Effector memory CD8-positive, alpha-beta T cell (primary cell): ENCODE results near the gene KIF17.

Experiments used
- ATAC-seq: fragments of 150-1000 bp; cut with Tn5 transposase; replicated peaks from 2 replicates; pipeline ENCODE4 v1.10.0; 2021; ENCODE audit warnings: mild to moderate bottlenecking, moderate library complexity
- DNase-seq, 3 experiments: peaks; one replicate each; pipeline ENCODE4 v3.0.0; 2021
- H3K27ac Mint-ChIP-seq, 2 donors: one replicate each; pipeline ENCODE4 v1.8.0; 2022; ENCODE audit warnings: mild to moderate bottlenecking in 2 of 2, mixed read lengths in 2 of 2, moderate library complexity in 2 of 2
- H3K27me3 Mint-ChIP-seq, 2 donors: one replicate each; pipeline ENCODE4 v1.8.0; 2022; ENCODE audit warnings: mixed read lengths in 2 of 2
- H3K36me3 Mint-ChIP-seq: one replicate; pipeline ENCODE4 v1.8.0; 2022; ENCODE audit warnings: mild to moderate bottlenecking, moderate library complexity, mixed read lengths; ENCODE audit not compliant: insufficient read depth
- H3K4me1 Mint-ChIP-seq, 2 donors: one replicate each; pipeline ENCODE4 v1.8.0; 2022; ENCODE audit warnings: low read depth in 2 of 2, mixed read lengths in 2 of 2
- H3K4me3 Mint-ChIP-seq, 2 donors: one replicate each; pipeline ENCODE4 v1.8.0; 2022; ENCODE audit warnings: mild to moderate bottlenecking in 2 of 2, mixed read lengths in 2 of 2, moderate library complexity in 2 of 2
- H3K9me3 Mint-ChIP-seq, 2 donors: one replicate each; pipeline ENCODE4 v1.8.0; 2022; ENCODE audit warnings: mixed read lengths in 2 of 2
- total RNA-seq, 9 experiments: gene quantifications; one replicate each; lab custom pipeline; 2026; lab: John Stamatoyannopoulos, UW

The KIF17 gene
- total RNA-seq = 0 to 0.21 (median 0.06) reads per million in 9 experiments

DNA sequence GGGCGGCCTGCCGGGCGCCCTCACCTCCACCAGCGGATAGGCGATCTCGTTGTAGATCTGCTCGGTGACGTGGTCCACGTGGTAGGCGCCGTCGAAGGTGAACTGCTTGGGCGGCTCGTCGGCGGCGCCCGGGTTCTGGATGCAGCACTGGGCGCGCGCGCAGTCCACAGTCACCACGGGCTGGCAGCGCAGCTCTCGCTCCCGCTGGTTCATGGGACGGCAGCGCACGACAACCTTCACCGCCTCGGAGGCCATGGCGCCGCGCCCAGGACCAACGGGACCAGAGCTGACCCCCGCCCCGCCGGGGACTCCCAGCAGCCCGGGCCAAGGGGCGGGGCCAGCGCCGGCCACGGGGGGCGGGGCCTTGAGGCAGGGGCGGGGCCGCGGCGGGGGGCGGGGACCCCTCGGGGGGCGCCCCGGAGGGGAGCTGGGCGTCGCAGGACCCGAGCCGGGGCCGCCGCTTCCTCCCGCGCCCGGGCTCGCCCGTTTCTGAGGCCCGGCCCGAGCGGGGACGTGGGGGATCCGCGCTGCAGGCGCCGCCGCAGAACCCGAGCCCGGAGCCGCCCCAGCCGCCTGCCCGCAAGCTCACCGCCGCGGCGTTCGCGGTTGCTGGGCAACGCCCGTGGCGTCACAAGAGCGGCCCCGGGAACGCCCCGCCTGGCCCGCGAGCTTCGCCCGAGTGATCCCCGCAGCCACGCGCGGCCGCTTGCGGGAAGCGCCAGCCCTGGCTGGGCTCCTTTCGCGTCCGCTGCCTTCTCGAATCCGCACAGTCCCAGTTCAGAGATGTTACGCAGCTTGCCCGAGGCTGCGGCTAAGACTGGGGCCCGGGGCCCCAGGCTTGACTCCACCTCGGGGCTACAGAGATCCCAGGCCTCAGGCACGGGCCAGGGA is at the start of gene KIF17:
Gene KIF17 (minus strand): TSS at position 556 of the 891 bp plus-strand sequence. CDS start 301 bp downstream, at position 255.
- peak within 1 kb of the TSS; percentile 73 to 76 for H3K4me3 Mint-ChIP-seq
- H3K9me3 Mint-ChIP-seq = no peaks in the 10 kb centered on the region
- peaks cover 8% of the 10 kb centered on the region for H3K36me3 Mint-ChIP-seq
- H3K4me1 Mint-ChIP-seq = peaks cover 9 to 13% of the 10 kb centered on the region in 2 donors
- ATAC-seq (peak; percentile 80), DNase-seq (peak; percentile 49 to 62 (median 58))
- H3K27ac Mint-ChIP-seq = peak within 1 kb of the TSS; percentile 55 to 60
- peaks cover 20 to 35% of the 10 kb centered on the region in 2 donors for H3K27me3 Mint-ChIP-seq

DNA sequence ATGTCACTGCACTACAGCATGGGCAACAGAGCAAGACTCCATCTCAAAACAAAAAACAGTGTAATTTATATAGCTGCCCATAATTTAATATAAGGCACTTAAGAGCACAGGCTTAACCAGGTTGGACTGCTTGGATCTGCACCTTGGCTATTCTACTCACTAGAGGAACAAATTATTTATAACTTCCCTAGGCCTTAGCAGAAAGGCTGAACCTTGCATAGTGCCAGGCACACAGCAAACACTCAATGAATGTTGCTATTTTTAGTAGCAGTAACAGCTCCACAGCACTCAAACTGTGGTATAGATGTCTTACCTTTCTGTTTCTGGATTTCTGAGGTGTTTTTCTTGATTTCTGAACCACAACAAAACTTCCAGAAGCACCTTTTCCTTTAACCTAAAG is 49.5 kb upstream of the KIF17 start:
- no peak for ATAC-seq
- Mint-ChIP-seq H3K27ac (no peak overlapping the region), H3K4me1 (no peaks in the 10 kb centered on the region), H3K4me3 (no peak overlapping the region), H3K9me3 (no peaks in the 10 kb centered on the region), H3K36me3 (peaks cover 97% of the 10 kb centered on the region), H3K27me3 (no peaks in the 10 kb centered on the region)
- DNase-seq = no peak

DNA sequence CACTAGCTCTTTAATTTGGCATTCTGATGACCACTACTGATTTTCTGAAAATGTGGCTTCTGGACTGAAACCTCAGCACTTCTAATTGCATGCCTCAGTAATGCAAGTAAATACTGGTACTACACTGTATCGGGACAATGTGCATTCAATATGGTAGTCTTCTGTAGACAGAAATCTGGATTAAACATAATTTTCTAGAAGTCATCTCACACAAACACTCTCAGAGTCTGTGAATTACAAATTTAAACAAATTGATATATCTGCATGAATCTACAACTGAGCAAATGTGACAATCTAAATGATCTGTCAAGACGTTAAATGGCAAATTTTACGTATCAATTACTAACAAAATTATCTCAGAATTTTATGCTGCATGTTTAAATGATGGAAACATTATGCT is 45.6 kb upstream of the KIF17 start:
- Mint-ChIP-seq H3K27me3 (no peaks in the 10 kb centered on the region), H3K36me3 (peaks cover 98% of the 10 kb centered on the region), H3K27ac (no peak overlapping the region), H3K4me3 (no peak overlapping the region), H3K9me3 (no peaks in the 10 kb centered on the region), H3K4me1 (peaks cover 0 to 3% of the 10 kb centered on the region in 2 donors)
- ATAC-seq (no peak), DNase-seq (no peak)

DNA sequence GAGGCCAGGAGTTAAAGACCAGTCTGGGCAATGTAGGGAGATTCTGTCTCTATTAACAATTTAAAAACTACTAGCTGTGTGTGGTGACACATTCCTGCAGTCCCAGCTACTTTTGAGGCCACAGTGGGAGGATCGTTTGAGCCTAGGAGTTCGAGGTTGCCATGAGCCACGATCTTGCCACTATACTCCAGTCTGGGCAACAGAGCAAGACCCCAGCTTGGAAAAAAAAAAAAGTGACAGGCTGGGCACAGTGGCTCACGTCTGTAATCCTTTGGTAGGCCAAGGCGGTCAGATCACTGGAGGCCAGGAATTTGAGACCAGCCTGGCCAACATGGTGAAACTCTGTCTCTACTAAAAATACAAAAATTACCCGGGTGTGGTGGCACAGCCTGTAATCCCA is 42.5 kb upstream of the KIF17 start:
- no peak for DNase-seq
- Mint-ChIP-seq H3K27me3 (no peaks in the 10 kb centered on the region), H3K4me3 (no peak overlapping the region), H3K4me1 (peaks cover 3% of the 10 kb centered on the region in 2 donors), H3K36me3 (peaks cover 96% of the 10 kb centered on the region), H3K27ac (no peak overlapping the region), H3K9me3 (no peaks in the 10 kb centered on the region)
- ATAC-seq = no peak

DNA sequence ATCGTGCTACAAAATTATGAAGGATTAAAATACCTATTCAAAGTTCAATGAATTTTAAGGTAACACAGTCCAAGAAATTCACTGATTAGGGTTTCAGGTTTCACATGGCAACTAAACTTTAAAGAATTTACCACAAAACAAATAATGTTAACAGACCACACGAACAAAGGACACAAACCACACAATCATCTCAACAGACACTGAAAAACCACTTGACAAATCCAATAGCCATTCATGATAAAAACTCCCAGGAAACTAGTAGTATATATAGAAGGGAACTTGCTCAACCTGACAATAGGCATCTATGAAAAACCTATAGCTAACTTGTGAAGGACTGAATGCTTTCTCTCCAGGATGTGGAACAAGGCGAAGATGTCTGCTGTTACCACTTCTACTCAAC is 35.8 kb upstream of the KIF17 start:
- Mint-ChIP-seq H3K36me3 (peaks cover 73% of the 10 kb centered on the region), H3K9me3 (no peaks in the 10 kb centered on the region), H3K27me3 (no peaks in the 10 kb centered on the region), H3K27ac (peak overlapping the region in 1 of 2 donors; percentile 15), H3K4me3 (no peak overlapping the region), H3K4me1 (peaks cover 3 to 7% of the 10 kb centered on the region in 2 donors)
- ATAC-seq = no peak
- no peak for DNase-seq

DNA sequence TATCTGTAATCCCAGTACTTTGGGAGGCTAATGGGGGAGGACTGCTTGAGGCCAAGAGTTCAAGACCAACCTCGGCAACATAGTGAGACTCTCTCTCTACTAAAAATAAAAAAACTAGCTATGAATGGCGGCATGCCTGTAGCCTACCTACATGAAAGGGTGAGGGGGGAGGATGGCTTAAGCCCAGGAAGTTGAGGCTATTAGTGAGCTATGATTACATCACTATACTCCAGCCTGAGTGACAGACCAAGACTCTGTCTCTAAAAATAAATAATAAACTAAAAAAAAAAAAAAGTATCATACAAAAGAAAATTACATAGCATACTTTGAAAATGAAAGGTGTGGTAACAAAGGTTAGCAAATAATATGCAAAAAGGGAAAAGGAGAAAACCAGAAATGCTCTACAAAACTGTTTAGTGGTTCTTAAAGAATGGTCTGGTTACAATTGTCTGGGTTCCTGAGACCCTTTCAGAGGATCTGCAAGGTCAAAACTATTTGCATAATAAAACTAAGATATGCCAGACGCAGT is 33.7 kb upstream of the KIF17 start:
- H3K4me1 Mint-ChIP-seq = peaks cover 3 to 7% of the 10 kb centered on the region in 2 donors
- H3K27ac Mint-ChIP-seq = peak overlapping the region in 1 of 2 donors; percentile 35
- no peaks in the 10 kb centered on the region for H3K27me3 Mint-ChIP-seq
- ATAC-seq (no peak), DNase-seq (no peak)
- no peak overlapping the region for H3K4me3 Mint-ChIP-seq
- peaks cover 72% of the 10 kb centered on the region for H3K36me3 Mint-ChIP-seq
- H3K9me3 Mint-ChIP-seq = no peaks in the 10 kb centered on the region

DNA sequence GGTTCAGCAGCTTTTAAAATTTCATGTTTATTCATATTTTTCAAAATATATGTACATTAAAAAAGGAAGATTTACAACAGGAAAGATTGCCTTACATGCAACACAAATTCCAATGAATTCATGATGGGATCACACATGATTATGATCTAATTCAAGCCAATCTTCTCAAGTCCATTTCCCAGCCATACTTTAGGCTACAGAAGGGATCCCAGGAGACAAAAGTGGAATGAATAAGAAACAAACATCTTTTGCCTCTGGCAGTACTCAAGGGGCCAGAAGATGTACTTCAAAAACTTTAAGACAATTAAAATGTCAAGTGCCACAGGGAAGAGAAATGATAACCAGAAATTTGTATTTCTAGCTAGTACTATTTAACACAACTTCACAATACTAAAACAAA is 24.9 kb upstream of the KIF17 start:
- no peak for DNase-seq
- H3K27ac Mint-ChIP-seq = no peak overlapping the region
- no peak for ATAC-seq
- peaks cover 61% of the 10 kb centered on the region for H3K36me3 Mint-ChIP-seq
- H3K4me3 Mint-ChIP-seq = no peak overlapping the region
- H3K9me3 Mint-ChIP-seq = no peaks in the 10 kb centered on the region
- H3K4me1 Mint-ChIP-seq = peaks cover 0 to 3% of the 10 kb centered on the region in 2 donors
- no peaks in the 10 kb centered on the region for H3K27me3 Mint-ChIP-seq

DNA sequence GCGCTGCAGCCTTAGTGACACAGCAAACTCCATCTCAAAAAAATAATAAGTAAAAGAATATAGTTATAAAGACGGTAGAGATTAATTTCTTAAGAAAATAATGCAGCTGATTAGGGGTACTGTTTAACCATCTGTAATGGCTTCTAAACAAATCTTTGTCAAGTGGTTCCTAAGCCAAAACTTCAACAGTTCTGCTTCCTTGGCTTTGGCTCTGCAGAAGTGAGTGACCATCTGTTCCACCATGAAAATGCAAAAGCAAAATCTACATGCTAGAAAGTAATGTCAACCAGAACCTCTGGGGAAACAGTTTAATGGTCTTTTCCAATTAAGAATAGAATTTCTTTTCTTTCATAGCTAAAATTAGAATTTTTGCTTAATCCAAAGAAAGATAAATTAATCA is 23.0 kb upstream of the KIF17 start:
- Mint-ChIP-seq H3K4me3 (no peak overlapping the region), H3K4me1 (peaks cover 0 to 3% of the 10 kb centered on the region in 2 donors), H3K27me3 (no peaks in the 10 kb centered on the region), H3K9me3 (no peaks in the 10 kb centered on the region), H3K36me3 (peaks cover 46% of the 10 kb centered on the region), H3K27ac (no peak overlapping the region)
- DNase-seq (no peak), ATAC-seq (no peak)

DNA sequence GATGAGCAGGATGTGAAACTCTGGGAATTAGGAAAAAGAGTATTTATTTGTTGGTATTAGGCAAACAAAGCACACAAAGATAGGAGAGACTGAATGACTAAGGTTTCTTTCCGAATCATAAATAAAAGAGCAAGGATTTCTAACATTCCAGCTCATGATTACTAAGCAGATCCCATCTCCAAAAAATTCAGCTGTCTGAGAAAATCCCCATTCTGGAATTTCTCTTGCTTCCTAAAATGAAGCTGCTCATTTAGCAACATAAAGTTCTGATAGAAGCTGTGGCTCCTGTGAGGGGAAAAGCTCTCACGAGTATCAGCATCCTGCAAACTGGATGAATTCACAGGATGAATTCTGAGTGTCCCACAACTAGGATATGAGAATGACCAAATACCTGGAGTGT is 21.4 kb upstream of the KIF17 start:
- Mint-ChIP-seq H3K27me3 (no peaks in the 10 kb centered on the region), H3K9me3 (no peaks in the 10 kb centered on the region), H3K36me3 (peaks cover 31% of the 10 kb centered on the region), H3K4me1 (peaks cover 0 to 3% of the 10 kb centered on the region in 2 donors), H3K27ac (peak overlapping the region in 1 of 2 donors; percentile 24), H3K4me3 (no peak overlapping the region)
- DNase-seq = no peak
- ATAC-seq = no peak

DNA sequence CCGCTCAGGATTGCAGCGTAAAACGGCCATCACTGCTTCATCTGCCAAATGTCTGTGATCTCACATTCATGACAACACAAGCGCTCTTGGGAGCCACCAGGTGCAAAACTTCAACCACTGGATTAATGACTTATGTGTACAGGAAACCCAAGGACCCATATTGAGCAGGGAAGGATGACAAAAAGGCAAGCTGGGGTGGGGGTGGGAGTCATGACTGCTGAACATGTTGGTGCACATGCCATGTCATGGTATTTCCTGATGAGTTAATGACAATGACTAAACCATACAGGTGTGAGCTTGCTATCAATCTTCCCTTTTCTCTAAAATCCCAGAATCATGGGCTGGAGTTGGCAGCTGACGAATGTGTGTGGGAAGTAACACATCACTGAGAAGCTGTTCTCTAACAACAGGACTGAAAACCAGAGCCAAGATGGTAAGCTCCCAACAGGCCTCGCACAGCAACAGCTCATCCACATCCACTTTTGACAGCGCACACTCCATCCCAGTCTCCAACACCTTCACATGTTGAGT is 17.8 kb upstream of the KIF17 start:
- Mint-ChIP-seq H3K27me3 (peaks cover 0 to 11% of the 10 kb centered on the region in 2 donors), H3K27ac (no peak overlapping the region), H3K36me3 (peaks cover 9% of the 10 kb centered on the region), H3K4me3 (no peak overlapping the region), H3K4me1 (peaks cover 11 to 17% of the 10 kb centered on the region in 2 donors), H3K9me3 (no peaks in the 10 kb centered on the region)
- ATAC-seq (no peak), DNase-seq (no peak)

DNA sequence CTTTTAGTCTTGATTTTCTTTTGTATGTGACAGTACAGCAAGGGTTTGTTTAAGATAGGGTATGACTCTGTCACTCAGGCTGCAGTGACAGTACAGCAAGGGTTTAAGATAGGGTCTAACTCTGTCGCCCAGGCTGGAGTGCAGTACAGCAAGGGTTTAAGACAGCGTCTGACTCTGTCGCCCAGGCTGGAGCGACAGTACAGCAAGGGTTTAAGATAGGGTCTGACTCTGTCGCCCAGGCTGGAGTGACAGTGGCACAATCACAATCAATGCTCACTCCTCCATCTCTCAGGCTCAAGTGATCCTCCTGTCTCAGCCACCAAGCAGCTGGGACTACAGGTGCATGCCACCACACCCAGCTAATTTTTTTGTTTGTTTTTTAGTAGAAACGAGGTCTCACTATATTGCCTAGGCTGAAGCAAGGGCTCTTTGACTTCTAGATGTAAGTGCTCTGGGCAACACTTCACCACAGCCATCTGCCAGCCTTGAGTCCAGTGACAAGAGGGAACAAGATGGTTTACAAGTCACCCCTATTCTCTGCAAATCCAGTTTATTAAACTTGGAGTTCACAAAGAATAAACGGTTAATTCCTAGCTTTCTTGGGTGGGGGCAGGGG is 15.7 kb upstream of the KIF17 start:
- no peak for ATAC-seq
- Mint-ChIP-seq H3K36me3 (peaks cover 4% of the 10 kb centered on the region), H3K4me1 (peaks cover 19 to 22% of the 10 kb centered on the region in 2 donors), H3K4me3 (peak overlapping the region; percentile 85 to 93), H3K27me3 (peaks cover 7 to 32% of the 10 kb centered on the region in 2 donors), H3K27ac (peak overlapping the region; percentile 52 to 72), H3K9me3 (no peaks in the 10 kb centered on the region)
- DNase-seq = no peak

DNA sequence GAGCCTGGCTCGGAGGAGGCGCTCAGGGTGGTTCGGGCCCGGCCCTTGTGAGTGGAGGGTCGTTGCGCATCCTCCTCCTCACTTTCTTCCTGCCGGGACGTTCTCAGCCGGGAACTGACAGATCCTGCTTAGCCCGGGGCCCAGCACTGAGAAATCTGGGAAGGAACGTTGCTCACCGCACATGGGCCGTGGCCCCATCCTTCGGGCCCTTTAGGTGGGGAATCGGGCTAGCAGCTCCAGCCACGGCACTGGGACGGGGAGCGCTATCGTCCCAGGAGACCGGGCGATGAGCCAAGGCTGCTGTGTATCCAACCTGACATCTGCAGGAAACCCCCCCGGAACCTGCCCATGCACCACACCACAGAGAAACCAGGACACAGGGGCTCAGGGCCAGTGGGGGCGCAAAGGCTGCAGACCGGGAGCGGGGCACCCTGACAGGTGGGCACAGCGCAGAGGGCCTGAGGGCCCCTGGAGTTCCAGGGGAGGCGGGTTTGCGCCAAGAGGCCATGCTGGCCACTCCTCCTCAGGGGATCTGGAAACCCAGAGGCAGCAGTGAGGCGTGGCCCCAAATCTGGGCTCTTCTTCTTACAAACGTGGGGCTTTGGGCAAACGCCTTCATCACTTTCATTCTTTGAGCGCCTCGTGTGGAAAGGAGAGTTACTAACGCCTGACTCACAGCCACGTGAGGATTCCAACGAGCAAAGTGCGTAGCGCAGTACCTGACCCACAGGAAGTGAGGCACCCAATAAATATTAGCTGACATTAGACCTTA is 15.0 kb upstream of the KIF17 start, which contains the start of gene SH2D5:
Gene SH2D5 (minus strand): TSS at position 116 of the 772 bp plus-strand sequence. CDS start 4,659 bp downstream, outside the sequence.
- Mint-ChIP-seq H3K27me3 (peaks cover 7 to 39% of the 10 kb centered on the region in 2 donors), H3K36me3 (peaks cover 4% of the 10 kb centered on the region), H3K27ac (peak within 1 kb of the TSS; percentile 52 to 72), H3K4me1 (peaks cover 19 to 22% of the 10 kb centered on the region in 2 donors), H3K4me3 (peak within 1 kb of the TSS; percentile 85 to 93), H3K9me3 (no peaks in the 10 kb centered on the region)
- ATAC-seq (peak; percentile 80), DNase-seq (peak; percentile 56 to 67 (median 64))
